IPS DF 4.7 (cell line): ENCODE data around the gene LORICRIN.

Source experiments
- DNase-seq: peaks from one replicate; pipeline ENCODE4 v3.0.0-alpha.2; 2013; ENCODE audit warnings: low spot score; ENCODE audit errors: extremely low read depth

Gene LORICRIN

GRCh38 chr1:153306303-153307220, 47.1 kb downstream of the LORICRIN start:
- DNase-seq = no peak

- DNase-seq = no peak
These were observed 47.7 kb downstream of the LORICRIN start for GRCh38 chr1:153307221-153307600.

GRCh38 chr1:153308540-153308939, 49.1 kb downstream of the LORICRIN start:
- no peak for DNase-seq

DNA sequence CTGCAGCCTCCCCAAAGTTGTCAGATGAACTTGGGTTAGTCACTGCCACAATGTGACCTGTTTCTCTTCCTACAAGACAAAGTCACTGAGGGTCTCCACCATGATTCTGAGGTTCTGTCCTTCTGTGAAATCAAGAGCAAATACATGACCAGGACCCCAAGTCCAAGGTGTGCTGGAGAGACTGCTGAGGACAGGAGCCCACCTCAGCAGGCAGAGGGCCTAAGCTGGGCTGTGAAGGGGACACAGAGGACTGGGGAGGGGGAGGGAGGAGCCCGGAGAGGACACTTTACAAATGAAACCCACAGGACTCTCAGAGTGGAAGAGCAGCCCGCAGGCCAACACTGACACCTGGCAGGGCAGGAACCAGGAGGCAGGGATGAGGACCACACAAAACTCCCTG, 50.0 kb downstream of the LORICRIN start:
- no peak for DNase-seq

DNA sequence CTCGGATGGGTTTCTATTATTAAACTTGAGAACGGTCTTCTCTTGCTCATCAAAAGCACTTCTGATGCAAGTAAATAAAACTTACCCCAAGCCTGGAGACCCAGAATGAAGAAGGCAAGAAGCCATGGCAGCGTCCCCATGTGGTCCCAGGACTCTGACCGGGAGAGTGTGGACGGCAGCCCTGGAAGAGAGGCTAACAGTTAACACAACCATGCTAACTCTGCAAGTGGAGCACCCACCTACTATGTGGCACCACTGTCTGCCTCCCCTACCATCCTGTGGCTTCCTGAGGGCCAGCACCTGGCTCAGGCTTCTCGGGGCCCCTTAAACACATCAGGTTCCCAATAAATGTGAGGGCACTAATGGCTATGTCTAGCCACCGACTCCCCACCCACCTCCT, 51.0 kb downstream of the LORICRIN start:
- DNase-seq = no peak
